ENCODE results near the gene LRRC38.

DNA sequence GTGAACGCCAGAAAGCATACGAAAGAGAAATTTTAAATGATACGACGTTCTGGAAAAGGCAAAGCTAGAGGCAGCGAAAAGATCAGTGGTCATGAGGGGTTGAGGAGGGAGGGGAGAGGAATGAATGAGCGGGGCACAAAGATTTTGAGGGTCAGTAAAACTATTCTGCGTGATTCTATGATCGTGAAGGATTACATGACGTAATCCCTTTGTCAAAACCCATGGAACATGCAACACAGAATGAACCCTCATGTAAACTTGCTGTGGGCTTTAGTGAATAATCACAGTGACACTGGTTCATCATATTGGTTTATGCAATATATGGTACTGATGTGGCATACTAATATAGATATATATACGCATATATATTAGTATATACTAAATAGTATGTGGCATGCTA is 13.0 kb downstream of the LRRC38 start:
- no peak for TF ChIP-seq SP1 (IDR thresholded peaks at IDR 0.05)
- no peak for TF ChIP-seq FOXK2 (IDR thresholded peaks at IDR 0.05)
- TF ChIP-seq FOXM1 (IDR thresholded peaks at IDR 0.05; ENCODE audit: borderline replicate concordance), result no peak
- no peak for TF ChIP-seq ELF4 (IDR thresholded peaks at IDR 0.05)
- TF ChIP-seq TARDBP (IDR thresholded peaks at IDR 0.05), result no peak
- no peak for TF ChIP-seq ZNF384 (IDR thresholded peaks at IDR 0.05)
- no peak for TF ChIP-seq LEF1 (IDR thresholded peaks at IDR 0.05; ENCODE audit: borderline replicate concordance)
- TF ChIP-seq FOXA1 (IDR thresholded peaks at IDR 0.05), result no peak
- TF ChIP-seq NFRKB (IDR thresholded peaks at IDR 0.05), result no peak

Measured in HEK293T (cell line).